Measurements from ENCODE around the gene OR11H7. TPM values are rescaled to one million over a fixed set of nuclear protein-coding genes. Genes with fewer than 3 reads are reported as not detected.
"Not testable (repeated sequence)": the region's sequence is repeated elsewhere in the genome, so short reads cannot be mapped to it uniquely, and the experiment has no call there.

OR11H7 gene
- total RNA-seq, 2 donors from 2014 or later = not detected

- Mint-ChIP-seq H3K4me3 (no peak within 1 kb of the TSS), H3K27me3 (ENCODE audit: insufficient read depth) (no peaks in the 10 kb centered on the region), H3K36me3 (ENCODE audit: low read depth) (no peaks in the 10 kb centered on the region), H3K27ac (no peak within 1 kb of the TSS), H3K9me3 (peaks cover 84% of the 10 kb centered on the region), H3K4me1 (no peaks in the 10 kb centered on the region)
- 28% methylated on average over 2 of the region's 2 CpGs; no CpG with 5 or more reads in 1 of the 2 experiments for WGBS, 2 experiments (ENCODE audit: insufficient coverage in 1 of 2, insufficient read length in 1 of 2)
- no peak within 1 kb of the TSS for H3K4me3 ChIP-seq (ENCODE audit: low read length)
- no peak within 1 kb of the TSS for H3K27ac ChIP-seq (ENCODE audit: low read depth, low read length)
- peaks cover 86% of the 10 kb centered on the region for H3K9me3 ChIP-seq (ENCODE audit: control insufficient read depth, low read length)
- TF ChIP-seq CTCF (conservative IDR thresholded peaks at IDR 0.05) = no peak
- H3K4me1 ChIP-seq (ENCODE audit: control insufficient read depth, insufficient read depth, low read length) = no peaks in the 10 kb centered on the region
- DNase-seq = no peak
- no peaks in the 10 kb centered on the region for H3K36me3 ChIP-seq (ENCODE audit: control insufficient read depth, insufficient read depth, low read length)
- H3K9ac ChIP-seq (ENCODE audit: extremely low read depth, low read length, poor library complexity, severe bottlenecking) = no peak within 1 kb of the TSS
- H3K27me3 ChIP-seq (ENCODE audit: control insufficient read depth, insufficient read depth, low read length, poor library complexity, severe bottlenecking) = no peaks in the 10 kb centered on the region
Measured at GRCh38 chr14:20223410-20223809, 5.4 kb upstream of the OR11H7 start, which contains the start of gene OR11H6. TSS of gene OR11H6 (plus strand) at chr14:20223710. CDS start at chr14:20223710, 0 bp downstream.

- H3K4me1 ChIP-seq (ENCODE audit: control insufficient read depth, insufficient read depth, low read length); H3K4me3 Mint-ChIP-seq; H3K9ac ChIP-seq (ENCODE audit: extremely low read depth, low read length, poor library complexity, severe bottlenecking); H3K27me3 Mint-ChIP-seq (ENCODE audit: insufficient read depth); H3K4me1 Mint-ChIP-seq; H3K27me3 ChIP-seq (ENCODE audit: control insufficient read depth, insufficient read depth, low read length, poor library complexity, severe bottlenecking); H3K27ac ChIP-seq (ENCODE audit: low read depth, low read length); H3K4me3 ChIP-seq (ENCODE audit: low read length); H3K36me3 ChIP-seq (ENCODE audit: control insufficient read depth, insufficient read depth, low read length); H3K27ac Mint-ChIP-seq; DNase-seq; H3K36me3 Mint-ChIP-seq (ENCODE audit: low read depth): not testable (repeated sequence)
- H3K9me3 Mint-ChIP-seq = peaks cover 34% of the 10 kb centered on the region
- H3K9me3 ChIP-seq (ENCODE audit: control insufficient read depth, low read length) = peaks cover 17% of the 10 kb centered on the region
- WGBS, 2 experiments (ENCODE audit: insufficient coverage in 1 of 2, insufficient read length in 1 of 2) = 71% methylated on average over 3 of the region's 4 CpGs; no CpG with 5 or more reads in 1 of the 2 experiments
Measured at GRCh38 chr14:20235415-20235814, 6.6 kb downstream of the OR11H7 start.

- 73 to 76% methylated on average over 2 to 3 of the region's 3 CpGs for WGBS, 2 experiments (ENCODE audit: insufficient coverage in 1 of 2, insufficient read length in 1 of 2)
- Mint-ChIP-seq H3K9me3 (peaks cover 58% of the 10 kb centered on the region), H3K27me3 (ENCODE audit: insufficient read depth) (no peaks in the 10 kb centered on the region), H3K4me3 (no peak overlapping the region), H3K27ac (no peak overlapping the region), H3K4me1 (no peaks in the 10 kb centered on the region), H3K36me3 (ENCODE audit: low read depth) (no peaks in the 10 kb centered on the region)
- no peak for DNase-seq
- Histone ChIP-seq H3K4me3 (ENCODE audit: low read length) (no peak overlapping the region), H3K36me3 (ENCODE audit: control insufficient read depth, insufficient read depth, low read length) (no peaks in the 10 kb centered on the region), H3K27ac (ENCODE audit: low read depth, low read length) (no peak overlapping the region), H3K9ac (ENCODE audit: extremely low read depth, low read length, poor library complexity, severe bottlenecking) (no peak overlapping the region), H3K4me1 (ENCODE audit: control insufficient read depth, insufficient read depth, low read length) (no peaks in the 10 kb centered on the region), H3K9me3 (ENCODE audit: control insufficient read depth, low read length) (peaks cover 49% of the 10 kb centered on the region), H3K27me3 (ENCODE audit: control insufficient read depth, insufficient read depth, low read length, poor library complexity, severe bottlenecking) (no peaks in the 10 kb centered on the region)
- TF ChIP-seq CTCF (conservative IDR thresholded peaks at IDR 0.05) = peak; percentile 64
Measured at GRCh38 chr14:20247646-20248246, 19.0 kb downstream of the OR11H7 start.

All from endodermal cell (in vitro differentiated cells).